Calu3 (cell line): ENCODE data around the gene ALG3. TPM values are rescaled to one million over a fixed set of nuclear protein-coding genes. Genes with fewer than 3 reads are reported as not detected.
A peak's percentile ranks its signal among the peaks of the same experiment; 100 is the strongest.
"Not testable (repeated sequence)": the region's sequence is repeated elsewhere in the genome, so short reads cannot be mapped to it uniquely, and the experiment has no call there.

Experiments
- BruUV-seq: library from RNA; stranded (reverse); fragments of 400-500 nt; replicated peaks from 2 replicates; lab custom pipeline; 2021; lab: Mats Ljungman, UMichigan
- CTCF ChIA-PET: fragments of 300-600 bp; sonication (Branson Sonifier 250); formaldehyde crosslinking; loops from one replicate; lab custom pipeline; 2022; ENCODE audit warnings: antibody characterized with exemption; lab: Charles Lee
- DNase-seq: peaks from one replicate; pipeline ENCODE4 v3.0.0; 2022
- H3K27ac Mint-ChIP-seq: one replicate; pipeline ENCODE4 v1.8.0; 2022; ENCODE audit warnings: mixed read lengths; ENCODE audit not compliant: unreplicated experiment
- H3K27me3 Mint-ChIP-seq: one replicate; pipeline ENCODE4 v1.8.0; 2022; ENCODE audit warnings: mixed read lengths; ENCODE audit not compliant: unreplicated experiment
- H3K36me3 Mint-ChIP-seq: one replicate; pipeline ENCODE4 v1.8.0; 2022; ENCODE audit warnings: mild to moderate bottlenecking, moderate library complexity, mixed read lengths; ENCODE audit not compliant: insufficient read depth, unreplicated experiment
- H3K4me1 Mint-ChIP-seq: one replicate; pipeline ENCODE4 v1.8.0; 2022; ENCODE audit warnings: mild to moderate bottlenecking, low read depth, mixed read lengths; ENCODE audit not compliant: unreplicated experiment
- H3K4me3 Mint-ChIP-seq: one replicate; pipeline ENCODE4 v1.8.0; 2022; ENCODE audit warnings: mild to moderate bottlenecking, low read depth, moderate library complexity, mixed read lengths; ENCODE audit not compliant: unreplicated experiment
- H3K9me3 Mint-ChIP-seq: one replicate; pipeline ENCODE4 v1.8.0; 2022; ENCODE audit warnings: low read depth, mixed read lengths; ENCODE audit not compliant: unreplicated experiment
- intact Hi-C: fragments of 100-400 bp; cut with micrococcal nuclease; formaldehyde crosslinking; loops from one replicate; pipeline ENCODE4 v1.10.0; 2022; ENCODE audit not compliant: unreplicated experiment
- total RNA-seq: library from RNA; stranded (reverse); gene quantifications from 2 replicates; pipeline ENCODE4 v1.2.3, GENCODE V29; 2022
- TF ChIP-seq, protein P1 (sequence below): fragments of 200-600 bp; IDR thresholded peaks from one replicate; pipeline ENCODE4 v1.8.0; 2022; ENCODE audit warnings: antibody characterized with exemption; ENCODE audit not compliant: unreplicated experiment

The ALG3 gene
- total RNA-seq, 1 experiment from 2014 or later, result 140 TPM

DNA sequence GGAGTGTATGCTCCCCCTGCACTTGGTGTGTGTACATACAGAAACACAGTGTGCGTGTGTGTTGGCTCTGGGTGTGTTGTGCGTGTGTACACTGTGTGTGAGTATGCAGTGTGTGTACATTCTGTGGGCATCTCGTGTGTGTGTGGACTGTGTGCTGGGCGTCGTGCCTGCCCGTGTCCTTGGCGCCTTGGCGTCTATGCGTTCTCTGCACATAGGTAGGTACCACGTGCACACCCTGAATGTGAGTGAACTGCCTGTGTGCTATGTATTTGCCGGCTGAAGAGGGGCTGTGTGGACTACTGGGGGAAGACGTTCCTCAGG, 26.6 kb upstream of the ALG3 start:
- TF ChIP-seq, protein P1, sequence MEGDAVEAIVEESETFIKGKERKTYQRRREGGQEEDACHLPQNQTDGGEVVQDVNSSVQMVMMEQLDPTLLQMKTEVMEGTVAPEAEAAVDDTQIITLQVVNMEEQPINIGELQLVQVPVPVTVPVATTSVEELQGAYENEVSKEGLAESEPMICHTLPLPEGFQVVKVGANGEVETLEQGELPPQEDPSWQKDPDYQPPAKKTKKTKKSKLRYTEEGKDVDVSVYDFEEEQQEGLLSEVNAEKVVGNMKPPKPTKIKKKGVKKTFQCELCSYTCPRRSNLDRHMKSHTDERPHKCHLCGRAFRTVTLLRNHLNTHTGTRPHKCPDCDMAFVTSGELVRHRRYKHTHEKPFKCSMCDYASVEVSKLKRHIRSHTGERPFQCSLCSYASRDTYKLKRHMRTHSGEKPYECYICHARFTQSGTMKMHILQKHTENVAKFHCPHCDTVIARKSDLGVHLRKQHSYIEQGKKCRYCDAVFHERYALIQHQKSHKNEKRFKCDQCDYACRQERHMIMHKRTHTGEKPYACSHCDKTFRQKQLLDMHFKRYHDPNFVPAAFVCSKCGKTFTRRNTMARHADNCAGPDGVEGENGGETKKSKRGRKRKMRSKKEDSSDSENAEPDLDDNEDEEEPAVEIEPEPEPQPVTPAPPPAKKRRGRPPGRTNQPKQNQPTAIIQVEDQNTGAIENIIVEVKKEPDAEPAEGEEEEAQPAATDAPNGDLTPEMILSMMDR, result no peak
- Mint-ChIP-seq H3K27ac (no peak overlapping the region), H3K4me3 (no peak overlapping the region), H3K9me3 (no peaks in the 10 kb centered on the region), H3K4me1 (no peaks in the 10 kb centered on the region), H3K36me3 (no peaks in the 10 kb centered on the region), H3K27me3 (peaks cover 74% of the 10 kb centered on the region)
- CTCF ChIA-PET, result interaction anchor here (0.7 kb wide), 1 partner anchor 806 kb away, joined by 3 read pairs; no protein-coding TSS in a partner anchor
- BruUV-seq, result no TSS peak
- intact Hi-C loops, result no loop called here
- no peak for DNase-seq

DNA sequence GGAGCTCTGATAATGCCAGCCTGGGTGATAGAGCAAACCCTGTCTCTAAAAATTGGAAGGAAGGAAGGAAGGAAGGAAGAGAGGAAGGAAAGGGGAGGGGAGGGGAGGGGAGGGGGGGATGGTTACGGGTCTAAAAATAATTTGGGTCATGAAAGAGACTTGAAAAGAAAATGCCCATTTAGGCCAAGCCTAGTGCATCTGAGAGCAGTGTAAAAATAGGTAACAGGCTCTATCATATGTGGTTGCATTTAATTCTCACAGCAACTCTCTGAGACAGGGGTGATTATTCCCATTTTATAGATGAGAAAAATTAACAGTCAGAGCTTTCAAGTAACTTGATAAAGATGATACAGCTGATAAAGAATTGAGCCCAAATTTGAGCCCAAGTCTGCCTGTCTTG, 23.5 kb upstream of the ALG3 start:
- DNase-seq, result no peak
- no peak overlapping the region for H3K4me3 Mint-ChIP-seq
- TF ChIP-seq, protein P1, result no peak
- BruUV-seq, result no TSS peak
- H3K36me3 Mint-ChIP-seq, result no peaks in the 10 kb centered on the region
- peaks cover 62% of the 10 kb centered on the region for H3K27me3 Mint-ChIP-seq
- H3K27ac Mint-ChIP-seq, result no peak overlapping the region
- H3K9me3 Mint-ChIP-seq, result peaks cover 1% of the 10 kb centered on the region
- CTCF ChIA-PET, result interaction anchor here (0.6 to 1.0 kb wide), 2 partner anchors 15 to 1485 kb away, joined by 3 to 5 read pairs; no protein-coding TSS in a partner anchor
- no peaks in the 10 kb centered on the region for H3K4me1 Mint-ChIP-seq
- intact Hi-C loops, result no loop called here

DNA sequence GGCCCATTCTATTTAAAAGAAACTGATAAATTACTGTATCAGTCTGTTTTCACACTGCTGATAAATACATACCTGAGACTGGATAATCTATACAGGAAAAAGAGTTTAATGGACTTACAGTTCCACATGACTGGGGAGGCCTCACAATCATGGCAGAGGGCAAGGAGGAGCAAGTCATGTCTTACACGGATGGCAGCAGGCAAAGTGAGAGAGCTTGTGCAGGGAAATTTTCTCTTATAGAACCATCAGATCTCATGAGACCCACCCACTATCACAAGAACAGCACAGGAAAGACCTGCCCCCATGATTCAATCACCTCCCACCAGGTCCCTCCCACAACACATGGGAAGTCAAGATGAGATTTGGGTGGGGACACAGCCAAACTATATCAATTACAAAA, 18.5 kb upstream of the ALG3 start:
- DNase-seq, H3K9me3 Mint-ChIP-seq, H3K36me3 Mint-ChIP-seq, H3K4me3 Mint-ChIP-seq, BruUV-seq, intact Hi-C loops, H3K27ac Mint-ChIP-seq, H3K4me1 Mint-ChIP-seq, CTCF ChIA-PET: not testable (repeated sequence)
- peaks cover 61% of the 10 kb centered on the region for H3K27me3 Mint-ChIP-seq

DNA sequence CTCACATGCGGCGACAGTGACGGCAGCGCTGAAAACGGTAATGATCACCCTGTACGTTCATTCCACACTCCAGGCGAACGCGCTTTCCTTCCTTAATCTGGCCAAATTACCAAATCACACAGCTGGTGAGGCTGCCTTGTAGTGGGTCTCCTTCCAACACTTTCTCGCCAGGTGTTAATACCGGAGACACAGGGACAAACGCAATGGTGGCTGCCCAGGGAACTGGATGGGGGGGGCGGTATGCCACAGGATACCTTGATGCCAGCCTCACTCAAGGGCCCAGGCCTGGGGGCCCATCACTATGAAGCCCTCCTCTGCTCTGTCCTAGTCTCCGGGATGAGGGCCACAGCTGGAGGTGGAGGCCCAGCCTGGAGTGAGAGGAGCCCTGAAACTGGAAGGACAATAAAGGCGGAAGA, 14.0 kb upstream of the ALG3 start:
- TF ChIP-seq, protein P1, result no peak
- CTCF ChIA-PET, result interaction anchor here (0.6 to 1.5 kb wide), 4 partner anchors 29 to 378 kb away, joined by 3 to 7 read pairs (median 4); partner anchors contain the start of genes PARL and PSMD2
- no peak overlapping the region for H3K27ac Mint-ChIP-seq
- H3K27me3 Mint-ChIP-seq, result peaks cover 81% of the 10 kb centered on the region
- H3K36me3 Mint-ChIP-seq, result peaks cover 34% of the 10 kb centered on the region
- no TSS peak for BruUV-seq
- peaks cover 24% of the 10 kb centered on the region for H3K4me1 Mint-ChIP-seq
- no peak for DNase-seq
- H3K4me3 Mint-ChIP-seq, result peak overlapping the region; percentile 66
- H3K9me3 Mint-ChIP-seq, result peaks cover 4% of the 10 kb centered on the region
- intact Hi-C loops, result no loop called here
